ENCODE data around the gene PACRG.

Gene PACRG

GRCh38 chr6:162710936-162711335 is 16.8 kb upstream of the PACRG start:
- no peak for DNase-seq

DNA sequence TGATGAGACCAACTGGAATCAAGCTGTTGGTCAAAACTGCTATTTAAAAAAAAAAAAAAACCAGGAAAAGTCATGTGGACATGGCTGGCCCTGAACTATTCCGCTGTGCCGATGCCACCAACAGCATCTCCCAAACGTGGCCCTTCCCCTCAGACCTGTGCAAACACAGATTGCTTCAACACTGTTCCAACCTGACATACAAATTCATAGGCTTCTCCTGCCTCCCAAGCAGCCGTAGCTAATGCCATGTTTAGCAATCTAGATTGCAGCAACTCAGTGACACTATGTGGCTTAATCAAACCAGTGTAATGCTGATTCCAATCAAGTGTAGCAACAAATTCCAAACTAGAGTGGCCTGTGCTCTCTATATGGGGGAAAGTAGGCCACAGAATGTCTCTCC is 16.4 kb upstream of the PACRG start:
- DNase-seq = no peak

GRCh38 chr6:162712694-162713093 is 15.1 kb upstream of the PACRG start:
- DNase-seq = no peak

DNA sequence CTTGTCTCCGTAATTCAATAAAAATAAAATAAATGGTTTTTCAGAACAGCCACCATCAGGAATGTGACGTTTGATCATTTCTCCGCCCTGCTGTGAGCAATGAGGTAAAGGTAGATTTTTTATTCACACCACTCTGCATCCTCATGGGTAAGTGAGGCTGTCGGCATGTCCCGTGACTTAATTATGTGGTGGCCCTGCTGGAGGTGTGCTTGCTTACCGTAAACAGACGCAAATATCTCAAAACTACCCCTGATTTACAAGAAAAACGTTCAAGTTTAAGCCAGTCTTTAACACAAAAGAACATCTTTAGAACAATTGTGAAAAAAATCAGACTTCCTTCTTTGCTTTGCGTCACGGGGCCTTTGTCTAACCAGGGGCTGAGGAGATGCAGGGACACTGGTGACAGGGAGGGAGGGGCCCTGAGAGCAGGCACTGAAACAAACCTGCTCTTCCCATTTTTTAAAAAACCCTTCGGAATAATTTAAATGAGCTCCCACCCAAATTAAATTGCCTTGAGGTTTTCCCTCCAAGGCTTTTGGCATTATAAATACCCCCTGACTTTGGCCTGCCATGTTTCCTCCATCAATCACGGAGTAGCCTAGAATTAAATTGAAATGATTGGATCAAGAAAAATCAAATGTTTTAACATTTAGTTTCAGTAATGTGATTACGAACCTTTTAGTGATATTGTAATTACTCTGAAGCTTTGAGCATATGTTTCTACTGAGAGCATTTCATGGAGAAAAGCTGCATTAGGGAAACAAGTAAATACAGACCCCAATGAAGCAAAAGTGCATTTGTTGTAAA is 13.6 kb upstream of the PACRG start:
- no peak for DNase-seq

DNA sequence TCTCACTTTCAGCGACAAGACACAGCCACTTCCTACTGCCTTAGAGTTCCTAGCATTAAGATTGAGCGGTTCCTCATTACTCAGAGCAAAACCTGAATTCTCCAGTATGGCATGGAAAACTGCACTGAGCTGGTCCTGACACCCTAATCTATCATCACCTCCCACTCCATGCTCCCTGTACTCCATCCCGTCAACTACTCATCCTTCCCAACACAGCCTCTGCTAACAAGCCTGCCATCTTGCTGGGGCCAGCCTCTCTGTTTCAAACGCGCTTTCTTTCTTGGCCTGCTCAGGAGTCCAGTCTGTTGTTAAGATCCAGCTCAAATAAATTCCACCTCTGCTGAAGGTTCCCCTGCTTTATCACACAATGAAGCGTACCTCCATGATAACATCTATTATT is 12.2 kb upstream of the PACRG start:
- DNase-seq = no peak

DNA sequence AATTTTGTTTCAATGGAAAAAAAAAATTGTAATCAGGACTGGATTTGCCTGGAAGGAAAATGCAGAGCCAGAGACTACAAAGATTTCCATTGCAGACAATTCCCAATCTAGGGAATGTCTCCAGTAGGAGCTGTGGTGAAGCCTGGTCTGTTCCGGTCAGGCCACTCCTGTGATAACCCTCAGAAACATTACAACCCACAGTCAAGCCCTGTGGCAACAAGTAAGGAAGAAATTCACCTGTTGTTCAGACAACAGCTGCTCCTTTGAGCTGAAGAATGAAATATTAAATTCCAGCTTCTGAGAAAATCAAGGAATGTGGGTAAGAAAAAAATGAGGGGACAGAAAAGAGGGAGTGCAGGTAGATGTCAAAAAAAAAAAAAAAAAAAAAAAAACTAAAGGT is 8.2 kb upstream of the PACRG start:
- DNase-seq = no peak

- DNase-seq = no peak
These were observed 6.4 kb upstream of the PACRG start for GRCh38 chr6:162721404-162721687.

- no peak for DNase-seq
These were observed 5.5 kb upstream of the PACRG start for GRCh38 chr6:162722226-162722625.

DNA sequence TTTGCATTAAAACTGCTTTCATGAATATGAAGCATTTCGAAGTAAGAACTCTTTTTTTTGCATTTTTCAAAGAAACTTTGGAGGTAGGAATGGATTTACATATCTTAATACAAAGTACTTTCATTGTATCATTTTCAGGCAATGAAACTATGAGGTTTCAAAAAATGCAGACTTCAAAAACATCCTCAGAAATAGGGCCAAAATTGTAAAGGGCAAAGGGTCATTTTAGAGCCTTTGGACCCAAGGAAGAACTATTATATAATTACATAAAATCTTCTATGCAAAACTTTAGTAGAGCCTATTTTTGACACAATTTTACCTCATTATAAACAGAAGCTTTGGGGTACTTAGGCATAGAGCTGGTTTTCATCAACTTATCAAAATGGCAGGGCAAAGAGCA is 5.1 kb upstream of the PACRG start:
- DNase-seq = no peak

DNA sequence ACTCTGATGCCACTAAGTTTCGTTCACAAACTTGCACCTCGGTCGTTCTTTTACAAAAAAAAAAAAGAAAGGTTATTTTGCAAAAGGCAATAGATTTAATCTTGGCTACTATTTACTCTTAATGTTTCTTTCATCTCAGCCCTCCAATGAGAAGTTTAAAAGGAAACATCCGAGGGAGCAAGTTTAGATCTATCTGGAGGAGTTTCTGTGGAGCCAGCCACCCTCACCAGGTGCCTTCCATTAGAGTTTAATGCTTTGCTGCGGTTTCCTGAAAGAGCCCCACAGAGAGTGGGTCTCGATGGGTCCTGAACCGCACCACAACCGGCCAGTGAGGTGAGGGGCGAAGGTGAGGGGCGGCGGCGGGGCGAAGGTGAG is 840 bp upstream of the PACRG start:
- no peak for DNase-seq

DNA sequence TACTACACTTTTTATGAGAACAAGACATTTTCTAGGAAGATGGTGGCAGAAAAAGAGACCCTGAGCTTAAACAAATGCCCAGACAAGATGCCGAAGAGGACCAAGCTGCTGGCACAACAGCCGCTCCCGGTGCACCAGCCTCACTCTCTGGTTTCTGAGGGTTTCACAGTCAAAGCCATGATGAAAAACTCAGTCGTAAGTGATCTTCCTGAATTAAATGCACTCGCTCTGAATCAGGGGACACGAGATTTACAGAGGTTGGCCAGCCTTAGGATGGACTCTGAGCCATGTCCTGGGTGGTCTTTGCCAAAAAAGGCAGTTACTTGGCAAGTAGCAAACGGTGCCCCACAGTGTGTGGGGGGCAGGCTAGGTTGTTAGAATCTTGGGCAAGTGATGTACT is 423 bp downstream of the PACRG start:
- DNase-seq = no peak

DNA sequence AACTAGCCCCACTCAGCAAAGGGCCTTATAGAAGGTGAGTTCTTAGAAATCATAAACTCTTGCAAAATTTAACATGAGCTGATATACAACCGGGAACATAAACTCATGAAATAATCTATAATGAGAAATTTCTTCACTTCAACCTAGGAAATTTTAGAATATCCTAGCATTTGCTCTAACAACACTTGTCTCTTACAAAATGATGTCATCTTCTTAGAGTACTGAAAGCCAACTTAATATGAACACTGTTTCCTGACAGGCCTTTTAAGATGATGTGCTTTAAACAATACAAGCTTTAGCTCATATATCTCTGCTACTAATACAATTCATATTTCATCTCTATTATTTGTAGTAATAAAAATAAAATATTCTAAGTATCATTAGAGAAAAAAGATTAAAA is 932 bp downstream of the PACRG start:
- no peak for DNase-seq

DNA sequence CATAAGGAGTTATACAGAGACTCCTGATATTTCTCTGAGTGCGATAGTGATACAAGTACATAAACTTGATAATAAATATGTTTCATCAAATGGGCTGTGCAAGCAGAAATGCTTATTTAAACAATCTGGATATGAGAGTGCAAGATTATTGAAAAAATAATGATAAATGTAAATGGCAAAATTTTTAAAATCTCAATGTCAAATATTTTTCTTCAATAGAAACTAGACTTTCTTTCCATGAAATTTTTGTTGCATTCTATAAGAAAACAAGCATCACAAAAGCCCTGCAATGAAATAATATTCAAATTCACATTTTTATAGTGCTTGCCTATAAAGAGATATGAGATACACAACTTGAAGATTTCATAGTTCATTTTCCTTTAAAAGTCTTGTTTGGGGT is 2.7 kb downstream of the PACRG start:
- no peak for DNase-seq

DNA sequence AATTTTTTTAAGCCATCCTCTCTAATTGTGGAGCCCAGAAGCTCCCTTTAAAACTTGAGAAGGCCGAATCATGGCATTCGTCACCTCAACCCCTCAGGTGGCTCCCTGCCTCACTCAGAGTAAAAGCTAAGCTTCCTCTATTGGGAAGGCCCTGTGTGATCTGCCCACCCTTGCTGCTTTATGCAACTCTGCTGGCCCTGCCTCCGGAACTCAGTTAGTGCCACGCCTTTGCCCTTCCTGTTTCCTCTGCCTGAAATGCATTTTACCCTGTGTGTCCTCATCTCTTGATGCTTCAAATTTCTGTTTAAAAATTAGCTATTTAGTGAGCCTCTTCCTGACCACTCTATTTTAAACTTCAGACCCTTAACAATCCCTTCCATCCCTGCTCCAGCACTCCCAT is 5.7 kb downstream of the PACRG start:
- DNase-seq = no peak

GRCh38 chr6:162736961-162737360 is 9.2 kb downstream of the PACRG start:
- no peak for DNase-seq

DNA sequence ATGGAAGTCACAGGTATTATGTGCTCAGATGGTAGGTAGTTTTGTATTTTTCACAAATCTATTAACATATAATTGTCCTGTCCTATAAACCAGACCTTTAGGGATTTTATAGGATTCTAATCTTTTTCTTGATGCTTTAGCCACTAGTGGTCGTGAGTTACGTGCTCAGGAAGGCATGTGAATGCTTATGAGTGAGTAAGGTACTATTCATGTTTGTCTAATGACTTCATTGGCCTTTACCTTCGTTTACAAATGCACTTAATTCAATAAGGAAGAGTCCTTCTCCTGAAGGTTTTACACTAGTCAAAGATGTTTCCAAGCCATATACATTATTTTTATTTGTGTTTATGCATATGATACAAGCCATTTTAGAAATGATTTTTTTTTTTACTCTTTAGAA is 23.0 kb downstream of the PACRG start:
- no peak for DNase-seq

DNA sequence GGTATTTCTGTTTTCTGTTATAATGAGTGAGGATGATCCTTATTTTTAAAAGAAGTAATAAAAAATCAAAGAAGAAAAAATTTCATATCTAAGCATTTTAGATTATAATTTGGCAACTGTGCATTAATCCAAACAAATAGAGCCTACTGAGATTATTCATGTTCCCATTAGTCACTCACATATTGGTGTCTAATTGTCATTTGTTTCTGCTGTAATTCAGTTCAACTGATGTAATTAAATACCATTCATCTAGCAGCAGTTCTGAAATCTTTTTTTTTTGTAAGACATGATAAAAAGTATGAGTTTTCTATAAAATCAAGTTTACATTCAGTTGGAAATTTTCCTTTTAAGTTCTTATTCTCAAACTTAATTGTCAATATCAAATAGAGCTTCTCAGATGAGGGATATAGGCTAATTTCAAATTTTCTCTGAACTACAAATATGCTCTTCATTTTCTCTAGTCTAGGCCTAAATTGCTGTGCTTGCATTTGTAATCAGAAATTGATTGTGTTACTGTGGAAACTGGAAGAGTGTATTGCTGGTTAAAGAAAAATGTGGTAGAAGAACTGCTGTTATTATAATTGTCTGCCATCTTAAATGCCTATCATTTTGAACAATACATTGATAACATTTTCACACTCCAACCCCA is 23.6 kb downstream of the PACRG start:
- DNase-seq = no peak

GRCh38 chr6:162753775-162754174 is 26.0 kb downstream of the PACRG start:
- DNase-seq = no peak

DNA sequence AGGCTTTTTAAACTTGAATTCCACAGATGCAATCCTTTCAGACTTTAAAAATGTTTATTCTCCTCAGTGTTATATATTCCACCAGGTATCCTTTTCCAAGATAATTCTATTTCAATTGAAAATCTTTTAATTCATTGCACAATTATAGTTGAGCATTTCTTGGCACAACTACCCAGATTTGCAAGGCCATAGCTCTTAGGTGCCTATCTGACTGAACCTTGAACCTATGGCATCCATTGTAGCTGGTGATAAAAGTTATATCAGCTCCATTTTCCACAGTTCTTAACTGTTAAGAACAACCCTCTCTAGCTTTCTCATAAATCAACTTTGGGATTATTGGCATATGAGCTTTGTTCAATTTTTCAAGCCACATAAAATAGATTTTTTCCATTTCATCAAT is 42.4 kb downstream of the PACRG start:
- DNase-seq = no peak

GRCh38 chr6:162770955-162771354 is 43.2 kb downstream of the PACRG start:
- DNase-seq = no peak

GRCh38 chr6:162772466-162772865 is 44.7 kb downstream of the PACRG start:
- DNase-seq = no peak

GRCh38 chr6:162773996-162774395 is 46.2 kb downstream of the PACRG start:
- no peak for DNase-seq

- no peak for DNase-seq
These were observed 49.3 kb downstream of the PACRG start for GRCh38 chr6:162777091-162777490.

GRCh38 chr6:162778603-162779002 is 50.8 kb downstream of the PACRG start:
- DNase-seq = no peak

GRCh38 chr6:162785632-162786242 is 58.0 kb downstream of the PACRG start:
- no peak for DNase-seq

All from activated gamma-delta T cell (primary cell).